ENCODE results near the gene CRHR2.

Gene CRHR2

DNA sequence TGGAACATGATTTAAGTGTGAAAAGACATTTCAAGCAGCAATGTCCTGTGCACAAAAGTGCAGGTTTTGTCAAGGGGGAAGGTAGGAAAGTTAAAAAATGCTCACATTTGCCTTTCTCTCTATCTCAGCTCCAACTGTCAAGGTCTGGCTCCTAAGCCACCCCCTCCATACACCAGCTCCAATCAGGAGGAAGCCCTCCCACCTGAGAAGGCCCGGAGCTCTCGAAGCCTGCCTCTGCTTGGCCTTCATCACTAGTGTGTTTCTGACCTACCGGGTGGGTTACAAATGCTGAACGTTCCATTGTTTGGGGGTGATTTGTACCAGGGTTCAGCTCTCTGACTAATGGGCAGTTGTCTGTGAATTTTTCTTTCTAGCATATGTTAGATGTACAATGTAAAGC lies 14.2 kb downstream of the CRHR2 start:
- no peaks in the 10 kb centered on the region for H3K36me3 ChIP-seq (ENCODE audit: low read depth)
- no peaks in the 10 kb centered on the region for H3K9me3 ChIP-seq (ENCODE audit: severe bottlenecking)
- no peak overlapping the region for H3K27ac ChIP-seq (ENCODE audit: poor library complexity, severe bottlenecking)
- DNase-seq (ENCODE audit: low spot score), result no peak
- peaks cover 3% of the 10 kb centered on the region for H3K27me3 ChIP-seq (ENCODE audit: insufficient read depth, poor library complexity, severe bottlenecking)
- TF ChIP-seq, protein P1, sequence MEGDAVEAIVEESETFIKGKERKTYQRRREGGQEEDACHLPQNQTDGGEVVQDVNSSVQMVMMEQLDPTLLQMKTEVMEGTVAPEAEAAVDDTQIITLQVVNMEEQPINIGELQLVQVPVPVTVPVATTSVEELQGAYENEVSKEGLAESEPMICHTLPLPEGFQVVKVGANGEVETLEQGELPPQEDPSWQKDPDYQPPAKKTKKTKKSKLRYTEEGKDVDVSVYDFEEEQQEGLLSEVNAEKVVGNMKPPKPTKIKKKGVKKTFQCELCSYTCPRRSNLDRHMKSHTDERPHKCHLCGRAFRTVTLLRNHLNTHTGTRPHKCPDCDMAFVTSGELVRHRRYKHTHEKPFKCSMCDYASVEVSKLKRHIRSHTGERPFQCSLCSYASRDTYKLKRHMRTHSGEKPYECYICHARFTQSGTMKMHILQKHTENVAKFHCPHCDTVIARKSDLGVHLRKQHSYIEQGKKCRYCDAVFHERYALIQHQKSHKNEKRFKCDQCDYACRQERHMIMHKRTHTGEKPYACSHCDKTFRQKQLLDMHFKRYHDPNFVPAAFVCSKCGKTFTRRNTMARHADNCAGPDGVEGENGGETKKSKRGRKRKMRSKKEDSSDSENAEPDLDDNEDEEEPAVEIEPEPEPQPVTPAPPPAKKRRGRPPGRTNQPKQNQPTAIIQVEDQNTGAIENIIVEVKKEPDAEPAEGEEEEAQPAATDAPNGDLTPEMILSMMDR (IDR thresholded peaks at IDR 0.05; ENCODE audit: poor library complexity, severe bottlenecking), result no peak
- no peaks in the 10 kb centered on the region for H3K4me1 ChIP-seq (ENCODE audit: insufficient read depth, poor library complexity, severe bottlenecking)
- ATAC-seq (ENCODE audit: low read depth), result no peak
- H3K4me3 ChIP-seq (ENCODE audit: severe bottlenecking), result no peak overlapping the region

DNA sequence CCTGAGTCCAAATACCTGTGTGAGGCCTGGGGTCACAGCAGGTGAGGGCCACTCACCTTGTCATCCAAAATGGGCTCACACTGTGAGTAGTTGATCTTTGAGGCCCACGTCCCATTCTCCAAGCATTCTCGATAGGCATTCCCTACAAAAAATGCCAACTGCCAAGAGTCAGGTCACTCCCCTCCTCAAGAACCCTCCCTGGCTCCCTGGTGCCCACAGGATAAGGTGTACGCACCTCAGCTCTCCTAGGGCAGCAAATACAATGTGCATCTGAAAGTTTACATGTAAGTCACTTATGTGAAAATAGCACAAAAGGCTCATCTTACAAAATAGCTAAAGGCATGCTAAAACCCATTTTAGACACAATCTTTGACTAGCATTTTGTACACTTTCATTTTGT lies 15.1 kb downstream of the CRHR2 start:
- no peak overlapping the region for H3K27ac ChIP-seq (ENCODE audit: poor library complexity, severe bottlenecking)
- ATAC-seq (ENCODE audit: low read depth) (no peak), DNase-seq (ENCODE audit: low spot score) (no peak)
- no peak overlapping the region for H3K4me3 ChIP-seq (ENCODE audit: severe bottlenecking)
- H3K27me3 ChIP-seq (ENCODE audit: insufficient read depth, poor library complexity, severe bottlenecking), result peaks cover 3% of the 10 kb centered on the region
- H3K9me3 ChIP-seq (ENCODE audit: severe bottlenecking), result no peaks in the 10 kb centered on the region
- H3K4me1 ChIP-seq (ENCODE audit: insufficient read depth, poor library complexity, severe bottlenecking), result no peaks in the 10 kb centered on the region
- TF ChIP-seq, protein P1 (IDR thresholded peaks at IDR 0.05; ENCODE audit: poor library complexity, severe bottlenecking), result no peak
- H3K36me3 ChIP-seq (ENCODE audit: low read depth), result no peaks in the 10 kb centered on the region

DNA sequence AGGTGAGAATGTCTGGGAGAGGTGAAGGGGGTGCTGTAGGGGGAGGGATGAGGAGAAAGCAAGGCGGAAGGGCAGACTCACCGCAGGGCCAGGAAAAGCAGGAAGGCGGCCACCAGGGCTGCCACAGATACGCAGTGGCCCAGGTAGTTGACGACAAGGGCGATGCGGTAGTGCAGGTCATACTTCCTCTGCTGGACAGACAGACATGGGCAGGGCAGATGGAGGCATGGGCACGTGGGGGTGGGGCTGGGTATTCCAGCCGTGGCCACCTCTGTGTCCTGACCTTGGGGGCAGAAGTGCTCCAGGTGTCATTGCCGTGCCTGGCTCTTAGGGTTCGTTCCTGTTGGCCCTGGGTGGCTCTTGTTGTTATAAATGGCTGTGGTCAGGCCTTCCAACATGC lies 16.8 kb downstream of the CRHR2 start:
- ATAC-seq (ENCODE audit: low read depth), result no peak
- H3K27me3 ChIP-seq (ENCODE audit: insufficient read depth, poor library complexity, severe bottlenecking), result peaks cover 7% of the 10 kb centered on the region
- H3K27ac ChIP-seq (ENCODE audit: poor library complexity, severe bottlenecking), result no peak overlapping the region
- no peak for DNase-seq (ENCODE audit: low spot score)
- H3K4me3 ChIP-seq (ENCODE audit: severe bottlenecking), result no peak overlapping the region
- H3K4me1 ChIP-seq (ENCODE audit: insufficient read depth, poor library complexity, severe bottlenecking), result no peaks in the 10 kb centered on the region
- H3K9me3 ChIP-seq (ENCODE audit: severe bottlenecking), result no peaks in the 10 kb centered on the region
- H3K36me3 ChIP-seq (ENCODE audit: low read depth), result no peaks in the 10 kb centered on the region
- TF ChIP-seq, protein P1 (IDR thresholded peaks at IDR 0.05; ENCODE audit: poor library complexity, severe bottlenecking), result no peak

DNA sequence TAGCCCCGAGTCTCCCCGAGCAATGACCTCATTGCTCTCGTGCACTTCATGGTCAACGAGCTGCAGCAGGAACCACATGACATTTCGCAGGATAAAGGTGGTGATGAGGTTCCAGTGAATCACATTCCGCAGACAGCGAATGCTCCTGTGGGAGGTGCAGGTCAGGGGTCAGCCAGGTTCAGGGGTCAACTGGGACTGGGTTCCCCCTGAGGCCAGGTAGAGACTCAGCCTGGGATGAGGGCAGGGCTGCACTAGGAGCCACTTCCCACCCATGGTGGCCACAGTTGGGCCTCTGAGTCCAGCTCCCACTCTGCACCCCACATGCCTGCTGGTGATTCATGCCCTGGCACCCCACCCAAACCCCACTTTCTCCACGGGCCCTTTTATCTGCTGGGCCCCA lies 17.2 kb downstream of the CRHR2 start:
- Histone ChIP-seq H3K36me3 (ENCODE audit: low read depth) (no peaks in the 10 kb centered on the region), H3K4me1 (ENCODE audit: insufficient read depth, poor library complexity, severe bottlenecking) (no peaks in the 10 kb centered on the region), H3K27me3 (ENCODE audit: insufficient read depth, poor library complexity, severe bottlenecking) (peaks cover 6% of the 10 kb centered on the region), H3K27ac (ENCODE audit: poor library complexity, severe bottlenecking) (no peak overlapping the region), H3K4me3 (ENCODE audit: severe bottlenecking) (no peak overlapping the region), H3K9me3 (ENCODE audit: severe bottlenecking) (no peaks in the 10 kb centered on the region)
- DNase-seq (ENCODE audit: low spot score), result no peak
- ATAC-seq (ENCODE audit: low read depth), result no peak
- TF ChIP-seq, protein P1 (IDR thresholded peaks at IDR 0.05; ENCODE audit: poor library complexity, severe bottlenecking), result no peak

DNA sequence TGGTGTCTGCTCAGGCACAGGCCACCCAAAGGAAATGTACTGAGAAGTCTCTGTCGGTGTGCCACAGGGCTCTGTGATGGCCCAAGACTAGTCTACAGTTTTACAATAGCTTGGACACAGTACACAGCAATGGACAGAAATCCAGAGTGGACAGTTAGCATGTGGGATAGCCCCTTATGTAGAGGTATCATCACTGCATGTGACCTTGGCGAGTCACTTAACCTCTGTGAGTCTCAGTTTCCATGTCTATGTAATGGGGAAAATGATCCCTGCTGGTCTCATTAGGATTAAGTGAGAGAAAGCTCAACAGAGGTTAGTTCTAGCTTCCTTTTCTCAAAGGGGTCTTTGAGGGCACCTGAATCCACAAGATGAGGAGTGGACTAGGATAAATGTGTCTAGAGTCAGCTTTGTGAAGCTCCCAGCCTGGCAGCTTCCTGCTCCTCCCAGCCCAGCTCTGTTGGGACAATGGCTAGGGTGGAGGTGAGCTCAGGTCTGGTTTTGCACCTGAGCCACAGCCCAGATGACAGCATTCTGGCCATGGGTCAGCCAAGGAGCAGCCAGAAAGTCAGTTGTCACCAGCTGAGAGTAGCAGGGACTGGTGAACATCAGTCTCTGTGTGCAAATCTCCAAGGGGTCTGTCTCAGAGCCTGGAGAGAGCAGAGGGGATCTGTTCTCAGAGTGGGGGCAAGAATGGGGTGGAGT lies 17.9 kb downstream of the CRHR2 start:
- ATAC-seq (ENCODE audit: low read depth), result no peak
- TF ChIP-seq, protein P1 (IDR thresholded peaks at IDR 0.05; ENCODE audit: poor library complexity, severe bottlenecking), result no peak
- H3K9me3 ChIP-seq (ENCODE audit: severe bottlenecking), result no peaks in the 10 kb centered on the region
- H3K4me3 ChIP-seq (ENCODE audit: severe bottlenecking), result no peak overlapping the region
- H3K27me3 ChIP-seq (ENCODE audit: insufficient read depth, poor library complexity, severe bottlenecking), result peaks cover 4% of the 10 kb centered on the region
- H3K27ac ChIP-seq (ENCODE audit: poor library complexity, severe bottlenecking), result no peak overlapping the region
- no peaks in the 10 kb centered on the region for H3K4me1 ChIP-seq (ENCODE audit: insufficient read depth, poor library complexity, severe bottlenecking)
- no peak for DNase-seq (ENCODE audit: low spot score)
- no peaks in the 10 kb centered on the region for H3K36me3 ChIP-seq (ENCODE audit: low read depth)
